Suprapubic skin (tissue), 4 donors: ENCODE data around the gene HSP90B1. TPM values are rescaled to one million over a fixed set of nuclear protein-coding genes. Genes with fewer than 3 reads are reported as not detected.

ENCODE experiments used
- DNase-seq, 2 donors: peaks; one replicate each; pipeline ENCODE4 v3.0.0-alpha.2; 2019; ENCODE audit warnings: low spot score in 2 of 2
- H3K27ac ChIP-seq: fragments of 200-600 bp; sonication (generic); one replicate; pipeline ENCODE4 v1.5.1; 2019
- H3K27me3 ChIP-seq: fragments of 200-600 bp; sonication (generic); one replicate; pipeline ENCODE4 v1.5.1; 2019
- H3K36me3 ChIP-seq: fragments of 200-600 bp; sonication (generic); one replicate; pipeline ENCODE4 v1.5.1; 2019
- H3K4me1 ChIP-seq: fragments of 200-600 bp; sonication (generic); one replicate; pipeline ENCODE4 v1.5.1; 2019
- H3K4me3 ChIP-seq: fragments of 200-600 bp; sonication (generic); one replicate; pipeline ENCODE4 v1.5.1; 2019; ENCODE audit warnings: mild to moderate bottlenecking
- H3K9me3 ChIP-seq: fragments of 200-600 bp; sonication (generic); one replicate; pipeline ENCODE4 v1.5.1; 2019
- CTCF ChIP-seq, 2 donors: fragments of 200-600 bp in 1 of 2; fragments of 450-650 bp in 1 of 2; sonication (generic) in 1 of 2; IDR thresholded peaks; one replicate each; pipeline ENCODE4 v1.5.1; 2016 to 2019; ENCODE audit warnings: antibody characterized with exemption in 2 of 2, mild to moderate bottlenecking in 1 of 2, moderate library complexity in 1 of 2
- EP300 ChIP-seq: sonication (generic); formaldehyde crosslinking; IDR thresholded peaks from one replicate; pipeline ENCODE4 v1.6.1; 2017; ENCODE audit warnings: antibody characterized with exemption
- POLR2A ChIP-seq, 2 donors: fragments of 450-650 bp; IDR thresholded peaks; one replicate each; pipeline ENCODE4 v1.6.1; 2017; ENCODE audit warnings: antibody characterized with exemption in 2 of 2, mild to moderate bottlenecking in 2 of 2, moderate library complexity in 2 of 2
- POLR2AphosphoS5 ChIP-seq, 3 donors: sonication (generic); formaldehyde crosslinking; IDR thresholded peaks; one replicate each; pipeline ENCODE4 v1.6.1; 2017; ENCODE audit warnings: antibody characterized with exemption in 3 of 3
- WGBS: methylation state at CpG from one replicate; pipeline ENCODE4 v1.1.5; 2018; 5-methylcytosine and 5-hydroxymethylcytosine counted together
- total RNA-seq, 4 donors: library from RNA; depleted of rRNA; stranded (reverse); fragments of >200 nt; gene quantifications; one replicate each; pipeline ENCODE4 v1.1.0, GENCODE V29; 2016

The HSP90B1 gene
- total RNA-seq, 4 donors from 2014 or later: 138 to 156 (median 141) TPM

DNA sequence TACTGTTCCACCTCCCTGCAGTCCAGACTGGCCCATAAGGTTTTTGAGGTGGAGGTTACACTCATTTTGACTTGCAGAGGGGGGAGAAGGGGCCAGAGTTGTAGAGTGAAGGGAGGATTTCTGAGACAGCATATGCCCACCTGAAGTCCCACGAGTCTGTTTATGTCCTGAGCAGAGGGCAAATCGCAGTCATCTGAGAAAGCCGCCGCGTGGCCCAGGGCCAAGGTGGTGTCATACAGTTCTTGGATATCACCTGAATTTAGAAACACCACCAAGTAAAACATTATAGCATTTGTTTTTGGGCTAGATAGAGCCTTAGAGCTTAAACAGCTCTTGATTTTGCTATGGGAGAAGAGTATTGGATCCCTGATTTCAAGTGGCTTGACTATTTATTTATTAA lies 66.4 kb downstream of the HSP90B1 start:
- no peak overlapping the region for H3K4me3 ChIP-seq
- no peak for TF ChIP-seq EP300
- no peak for TF ChIP-seq POLR2AphosphoS5 (IDR thresholded peaks at IDR 0.05)
- no peak for TF ChIP-seq CTCF (IDR thresholded peaks at IDR 0.05)
- TF ChIP-seq POLR2A (IDR thresholded peaks at IDR 0.05): no peak
- no peaks in the 10 kb centered on the region for H3K9me3 ChIP-seq
- no peaks in the 10 kb centered on the region for H3K36me3 ChIP-seq
- 88% methylated on average over 5 of the region's 5 CpGs for WGBS
- no peaks in the 10 kb centered on the region for H3K27me3 ChIP-seq
- H3K4me1 ChIP-seq: no peaks in the 10 kb centered on the region
- no peak overlapping the region for H3K27ac ChIP-seq
- DNase-seq: no peak

- no peak for TF ChIP-seq CTCF (IDR thresholded peaks at IDR 0.05)
- TF ChIP-seq POLR2A (IDR thresholded peaks at IDR 0.05): no peak
- TF ChIP-seq EP300: no peak
- no peak for TF ChIP-seq POLR2AphosphoS5 (IDR thresholded peaks at IDR 0.05)
- no peak for DNase-seq
- Histone ChIP-seq H3K36me3 (no peaks in the 10 kb centered on the region), H3K4me1 (no peaks in the 10 kb centered on the region), H3K27me3 (no peaks in the 10 kb centered on the region), H3K27ac (no peak overlapping the region), H3K9me3 (no peaks in the 10 kb centered on the region), H3K4me3 (no peak overlapping the region)
- WGBS: 81% methylated on average over 16 of the region's 16 CpGs
Measured at GRCh38 chr12:103997286-103997900, 67.2 kb downstream of the HSP90B1 start.

Other genes starting within 250 kb of the HSP90B1 start
- 1 to 10 TPM; 4.2 to 6.5 (median 5.0) TPM for gene NT5DC3, start 89.2 kb upstream of the HSP90B1 start, total RNA-seq
- 10 to 100 TPM; 23.4 to 42.2 (median 24.2) TPM for gene TDG, start 35.5 kb downstream of the HSP90B1 start, total RNA-seq
- gene GLT8D2, start 119.8 kb downstream of the HSP90B1 start, total RNA-seq: 1 to 10 TPM; 1.1 to 4.5 (median 2.0) TPM
- gene HCFC2, start 134.1 kb downstream of the HSP90B1 start, total RNA-seq: 10 to 100 TPM; 16.9 to 28.1 (median 20.0) TPM
- 10 to 100 TPM; 13.7 to 27.4 (median 20.8) TPM for gene NFYB, start 207.8 kb downstream of the HSP90B1 start, total RNA-seq